HEK293T (cell line): ENCODE data around the gene AKT2.

Experiments
- ARNT ChIP-seq: fragments of 450-650 bp; IDR thresholded peaks from 2 replicates; pipeline ENCODE4 v1.6.1; 2017; ENCODE audit warnings: mild to moderate bottlenecking
- TARDBP ChIP-seq: fragments of 450-650 bp; IDR thresholded peaks from 2 replicates; pipeline ENCODE4 v1.6.1; 2016
- ZNF384 ChIP-seq: fragments of 450-650 bp; IDR thresholded peaks from 2 replicates; pipeline ENCODE4 v1.6.1; 2016
- TF ChIP-seq, protein P1 (sequence below): fragments of 450-650 bp; IDR thresholded peaks from 2 replicates; pipeline ENCODE4 v1.6.1; 2016

DNA sequence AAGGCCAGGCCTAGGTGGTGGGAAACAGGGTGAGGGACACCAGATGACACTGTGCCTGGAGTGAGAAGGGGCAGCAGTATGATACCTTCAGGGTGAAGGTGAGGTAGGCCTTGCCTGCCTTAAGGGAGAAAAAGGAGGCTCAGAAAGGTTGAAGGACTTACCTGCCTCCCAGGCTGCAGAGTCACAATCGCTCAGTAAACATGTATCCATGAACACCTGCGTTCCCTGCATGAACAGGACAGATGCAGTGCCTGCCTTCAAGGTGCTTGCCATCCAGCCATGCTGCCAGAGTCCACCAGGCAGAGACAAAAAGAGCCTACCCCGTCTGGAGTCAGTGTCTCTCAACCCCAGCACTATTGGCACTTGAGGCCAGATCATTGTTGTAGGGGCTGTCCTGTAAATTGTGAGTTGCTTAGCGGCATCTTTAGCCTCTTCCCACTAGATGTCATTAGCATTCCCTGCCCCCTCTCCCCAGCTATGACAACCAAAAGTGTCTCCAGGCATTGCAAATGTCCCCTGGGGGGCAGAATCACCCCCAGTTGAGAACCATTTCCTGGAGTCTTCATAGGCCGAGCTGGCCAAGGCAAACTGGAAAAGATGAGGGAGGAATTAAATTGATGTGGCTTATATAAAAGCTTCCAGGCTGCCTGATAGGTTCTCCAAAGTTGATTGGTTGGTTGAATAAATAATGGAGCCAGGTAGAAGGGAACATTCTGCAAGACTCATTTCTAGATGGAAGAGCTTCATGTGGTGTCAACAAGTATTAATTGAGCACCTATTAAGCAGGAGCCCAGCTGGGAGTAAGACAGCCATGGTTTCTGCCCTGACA lies 92.2 kb downstream of the AKT2 start:
- no peak for TF ChIP-seq TARDBP
- no peak for TF ChIP-seq ARNT
- TF ChIP-seq, protein P1, sequence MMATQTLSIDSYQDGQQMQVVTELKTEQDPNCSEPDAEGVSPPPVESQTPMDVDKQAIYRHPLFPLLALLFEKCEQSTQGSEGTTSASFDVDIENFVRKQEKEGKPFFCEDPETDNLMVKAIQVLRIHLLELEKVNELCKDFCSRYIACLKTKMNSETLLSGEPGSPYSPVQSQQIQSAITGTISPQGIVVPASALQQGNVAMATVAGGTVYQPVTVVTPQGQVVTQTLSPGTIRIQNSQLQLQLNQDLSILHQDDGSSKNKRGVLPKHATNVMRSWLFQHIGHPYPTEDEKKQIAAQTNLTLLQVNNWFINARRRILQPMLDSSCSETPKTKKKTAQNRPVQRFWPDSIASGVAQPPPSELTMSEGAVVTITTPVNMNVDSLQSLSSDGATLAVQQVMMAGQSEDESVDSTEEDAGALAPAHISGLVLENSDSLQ, result no peak
- no peak for TF ChIP-seq ZNF384
